ENCODE data around the gene CHRM1. TPM values are rescaled to one million over a fixed set of nuclear protein-coding genes. Genes with fewer than 3 reads are reported as not detected.
"Not testable (repeated sequence)": the region's sequence is repeated elsewhere in the genome, so short reads cannot be mapped to it uniquely, and the experiment has no call there.

CHRM1 gene
- total RNA-seq, 2 experiments from 2014 or later = not detected

GRCh38 chr11:62874851-62875250 lies 46.3 kb downstream of the CHRM1 start:
- CTCF ChIA-PET = interaction anchor here (1.8 kb wide), 1 partner anchor 88 kb away, joined by 7 read pairs; no protein-coding TSS in a partner anchor
- no peak for TF ChIP-seq CTCF (IDR thresholded peaks at IDR 0.05)
- Mint-ChIP-seq H3K36me3 (ENCODE audit: low read depth) (peaks cover 6% of the 10 kb centered on the region), H3K4me1 (ENCODE audit: low read depth) (peaks cover 4% of the 10 kb centered on the region), H3K4me3 (no peak overlapping the region), H3K27ac (no peak overlapping the region), H3K27me3 (no peaks in the 10 kb centered on the region), H3K9me3 (no peaks in the 10 kb centered on the region)
- POLR2A ChIA-PET = no interaction called here
- Histone ChIP-seq H3K36me3 (ENCODE audit: insufficient read depth, low read length) (no peaks in the 10 kb centered on the region), H3K4me3 (ENCODE audit: low read length) (no peak overlapping the region), H3K27me3 (ENCODE audit: control insufficient read depth in 1 of 2, insufficient read depth in 2 of 2, low read length in 2 of 2) (no peaks in the 10 kb centered on the region), H3K27ac (ENCODE audit: low read depth in 1 of 2, low read length in 2 of 2) (no peak overlapping the region), H3K9me3 (ENCODE audit: control insufficient read depth in 1 of 2, insufficient read depth in 1 of 2, low read length in 2 of 2) (no peaks in the 10 kb centered on the region), H3K4me1 (ENCODE audit: insufficient read depth, low read length) (peaks cover 5% of the 10 kb centered on the region)
- DNase-seq (no peak), ATAC-seq (ENCODE audit: poor library complexity) (no peak)
- intact Hi-C loops (cut with DNase I, micrococcal nuclease) = no loop called here

GRCh38 chr11:62865635-62866034 lies 55.5 kb downstream of the CHRM1 start:
- no peaks in the 10 kb centered on the region for H3K9me3 Mint-ChIP-seq
- no peaks in the 10 kb centered on the region for H3K27me3 Mint-ChIP-seq

GRCh38 chr11:62863687-62864335 lies 57.4 kb downstream of the CHRM1 start:
- TF ChIP-seq CTCF (IDR thresholded peaks at IDR 0.05) = no peak
- peaks cover 6% of the 10 kb centered on the region for H3K4me1 Mint-ChIP-seq (ENCODE audit: low read depth)
- DNase-seq (no peak), ATAC-seq (ENCODE audit: poor library complexity) (no peak)
- Histone ChIP-seq H3K27ac (ENCODE audit: low read depth in 1 of 2, low read length in 2 of 2) (no peak overlapping the region), H3K9me3 (ENCODE audit: control insufficient read depth in 1 of 2, insufficient read depth in 1 of 2, low read length in 2 of 2) (no peaks in the 10 kb centered on the region), H3K27me3 (ENCODE audit: control insufficient read depth in 1 of 2, insufficient read depth in 2 of 2, low read length in 2 of 2) (no peaks in the 10 kb centered on the region), H3K4me1 (ENCODE audit: insufficient read depth, low read length) (peaks cover 4% of the 10 kb centered on the region), H3K36me3 (ENCODE audit: insufficient read depth, low read length) (no peaks in the 10 kb centered on the region), H3K4me3 (ENCODE audit: low read length) (no peak overlapping the region)
- H3K36me3 Mint-ChIP-seq (ENCODE audit: low read depth) = no peaks in the 10 kb centered on the region
- H3K27ac Mint-ChIP-seq = no peak overlapping the region
- H3K4me3 Mint-ChIP-seq = no peak overlapping the region
- ChIA-PET POLR2A (interaction anchor here (0.6 to 3.3 kb wide), 6 partner anchors 7 to 192 kb away, joined by 3 to 27 read pairs (median 6); partner anchors contain the start of genes LBHD1, TMEM179B, TMEM223 and UQCC3), CTCF (interaction anchor here (0.9 to 5.2 kb wide), 6 partner anchors 18 to 94 kb away, joined by 3 to 49 read pairs (median 4); partner anchors contain the start of genes NXF1, SLC3A2 and TMEM179B)
- H3K27me3 Mint-ChIP-seq = no peaks in the 10 kb centered on the region
- intact Hi-C loops (cut with DNase I, micrococcal nuclease) = loop anchor here (2.0 to 10.0 kb wide), 8 partner anchors 17 to 482 kb away; partner anchors contain the start of genes SLC3A2 (in 1 of the 2), TTC9C (in 1 of the 2) and TUT1 (in 1 of the 2)
- H3K9me3 Mint-ChIP-seq = no peaks in the 10 kb centered on the region

More at GRCh38 chr11:62865635-62866034, 55.5 kb downstream of the CHRM1 start:
- intact Hi-C loops (cut with DNase I, micrococcal nuclease) = loop anchor here in 1 of 2 experiments (10.0 kb wide), 1 partner anchor 441 kb away; no protein-coding TSS in a partner anchor
- Histone ChIP-seq H3K4me1 (ENCODE audit: insufficient read depth, low read length) (peaks cover 4% of the 10 kb centered on the region), H3K4me3 (ENCODE audit: low read length) (no peak overlapping the region), H3K36me3 (ENCODE audit: insufficient read depth, low read length) (no peaks in the 10 kb centered on the region), H3K9me3 (ENCODE audit: control insufficient read depth in 1 of 2, insufficient read depth in 1 of 2, low read length in 2 of 2) (no peaks in the 10 kb centered on the region), H3K27ac (ENCODE audit: low read depth in 1 of 2, low read length in 2 of 2) (no peak overlapping the region), H3K27me3 (ENCODE audit: control insufficient read depth in 1 of 2, insufficient read depth in 2 of 2, low read length in 2 of 2) (no peaks in the 10 kb centered on the region)
- ChIA-PET CTCF (interaction anchor here (0.5 to 5.2 kb wide), 6 partner anchors 8 to 79 kb away, joined by 3 to 49 read pairs (median 4); partner anchors contain the start of gene TMEM179B), POLR2A (interaction anchor here (0.9 to 2.7 kb wide), 4 partner anchors 9 to 79 kb away, joined by 4 to 12 read pairs (median 6); partner anchors contain the start of genes SLC3A2 and TMEM179B)
- no peak for TF ChIP-seq CTCF (IDR thresholded peaks at IDR 0.05)
- H3K4me1 Mint-ChIP-seq (ENCODE audit: low read depth) = peaks cover 6% of the 10 kb centered on the region
- ATAC-seq (ENCODE audit: poor library complexity) = no peak
- H3K4me3 Mint-ChIP-seq = no peak overlapping the region
- no peak overlapping the region for H3K27ac Mint-ChIP-seq
- H3K36me3 Mint-ChIP-seq (ENCODE audit: low read depth) = no peaks in the 10 kb centered on the region
- no peak for DNase-seq

GRCh38 chr11:62861564-62862192 lies 59.5 kb downstream of the CHRM1 start:
- not testable (repeated sequence) for H3K9me3 ChIP-seq (ENCODE audit: control insufficient read depth in 1 of 2, insufficient read depth in 1 of 2, low read length in 2 of 2); H3K36me3 ChIP-seq (ENCODE audit: insufficient read depth, low read length); H3K4me3 ChIP-seq (ENCODE audit: low read length); H3K9me3 Mint-ChIP-seq; H3K27ac Mint-ChIP-seq; H3K36me3 Mint-ChIP-seq (ENCODE audit: low read depth); ATAC-seq (ENCODE audit: poor library complexity); DNase-seq; H3K27me3 ChIP-seq (ENCODE audit: control insufficient read depth in 1 of 2, insufficient read depth in 2 of 2, low read length in 2 of 2); H3K27ac ChIP-seq (ENCODE audit: low read depth in 1 of 2, low read length in 2 of 2); H3K27me3 Mint-ChIP-seq; H3K4me3 Mint-ChIP-seq
- peaks cover 12% of the 10 kb centered on the region for H3K4me1 ChIP-seq (ENCODE audit: insufficient read depth, low read length)
- peaks cover 12% of the 10 kb centered on the region for H3K4me1 Mint-ChIP-seq (ENCODE audit: low read depth)
- ChIA-PET POLR2A (interaction anchor here (2.0 to 3.3 kb wide), 2 partner anchors 21 to 75 kb away, joined by 12 to 27 read pairs; partner anchors contain the start of genes TMEM179B and WDR74), CTCF (interaction anchor here (0.9 to 5.2 kb wide), 3 partner anchors 19 to 75 kb away, joined by 4 to 49 read pairs (median 10); partner anchors contain the start of genes SLC3A2 and TMEM179B)
- intact Hi-C loops (cut with DNase I, micrococcal nuclease) = loop anchor here (1.0 to 10.0 kb wide), 11 partner anchors 19 to 479 kb away; partner anchors contain the start of genes SLC3A2 (in 1 of the 2), TMEM179B (in 1 of the 2), TTC9C (in 1 of the 2) and TUT1 (in 1 of the 2)

All from CD4-positive, alpha-beta T cell (primary cell).